H1 (cell line): ENCODE results near the gene EN2. TPM values are rescaled to one million over a fixed set of nuclear protein-coding genes. Genes with fewer than 3 reads are reported as not detected.

Experiments used
- CTCF ChIA-PET: fragments of 300-600 bp; sonication (Branson Sonifier 250); formaldehyde crosslinking; loops from one replicate; lab custom pipeline; 2021; ENCODE audit not compliant: partially characterized antibody; lab: Charles Lee
- POLR2A ChIA-PET: fragments of 300-600 bp; sonication (Branson Sonifier 250); formaldehyde crosslinking; loops from one replicate; lab custom pipeline; 2021; ENCODE audit warnings: inconsistent platforms; ENCODE audit not compliant: partially characterized antibody; lab: Charles Lee
- DNase-seq, 2 experiments: peaks; one replicate each; pipeline versions ENCODE4 v3.0.0 to v3.0.0-alpha.2; 2010 to 2022; ENCODE audit warnings: low spot score in 2 of 2, low read depth in 1 of 2, mixed read lengths in 1 of 2
- FAIRE-seq: peaks from 2 replicates; lab custom pipeline; 2011; peaks lifted over from hg19 to GRCh38; lab: Jason Lieb, UNC
- H2AFZ ChIP-seq: 2 replicates; pipeline ENCODE4 v1.8.1; 2012; ENCODE audit warnings: low read length, inconsistent platforms
- H2AK5ac ChIP-seq: 2 replicates; pipeline ENCODE4 v1.6.1; 2013; ENCODE audit warnings: low read depth, low read length
- H2BK120ac ChIP-seq: replicated peaks from 2 replicates; pipeline ENCODE3; 2013; ENCODE audit warnings: low read depth, low read length, inconsistent platforms
- H2BK12ac ChIP-seq: 2 replicates; pipeline ENCODE4 v1.6.1; 2013; ENCODE audit warnings: low read depth, low read length
- H2BK15ac ChIP-seq: 2 replicates; pipeline ENCODE4 v1.6.1; 2013; ENCODE audit warnings: low read length
- H2BK20ac ChIP-seq: 2 replicates; pipeline ENCODE4 v1.6.1; 2013; ENCODE audit warnings: low read length
- H2BK5ac ChIP-seq: 2 replicates; pipeline ENCODE4 v1.6.1; 2013; ENCODE audit warnings: low read depth, low read length
- H3K14ac ChIP-seq: 2 replicates; pipeline ENCODE4 v1.6.1; 2013; ENCODE audit warnings: inconsistent platforms; ENCODE audit not compliant: insufficient read length
- H3K18ac ChIP-seq: 2 replicates; pipeline ENCODE4 v1.6.1; 2013; ENCODE audit warnings: low read length; ENCODE audit errors: extremely low read depth
- H3K23ac ChIP-seq: 2 replicates; pipeline ENCODE4 v1.6.1; 2013; ENCODE audit warnings: inconsistent platforms; ENCODE audit not compliant: insufficient read length
- H3K23me2 ChIP-seq: 2 replicates; pipeline ENCODE4 v1.6.1; 2013; ENCODE audit warnings: low read depth, low read length
- H3K27ac ChIP-seq: 2 replicates; pipeline ENCODE4 v1.6.1; 2011; ENCODE audit warnings: low read depth, low read length, inconsistent platforms
- H3K27me3 ChIP-seq, 4 experiments: replicated peaks in 1 of 4; 1 replicate in 1 of 4; 2 replicates in 3 of 4; pipeline versions ENCODE4 v1.6.1 to v1.8.1; 2011 to 2013; ENCODE audit warnings: low read length in 3 of 4, mild to moderate bottlenecking in 3 of 4, inconsistent platforms in 2 of 4, mixed read lengths in 2 of 4, moderate library complexity in 1 of 4; ENCODE audit not compliant: control insufficient read depth in 3 of 4, insufficient read depth in 3 of 4; ENCODE audit errors: extremely low read depth in 1 of 4
- H3K36me3 ChIP-seq, 4 experiments: 2 replicates each; pipeline versions ENCODE4 v1.6.1 to v1.8.1; 2011 to 2013; ENCODE audit warnings: mild to moderate bottlenecking in 4 of 4, low read length in 3 of 4, moderate library complexity in 2 of 4, control low read depth in 1 of 4, inconsistent platforms in 1 of 4; ENCODE audit not compliant: insufficient read depth in 4 of 4, control insufficient read depth in 2 of 4
- H3K4ac ChIP-seq: replicated peaks from 2 replicates; pipeline ENCODE3; 2013; ENCODE audit warnings: low read length, low read depth, mixed read lengths, inconsistent platforms; ENCODE audit not compliant: insufficient read length
- H3K4me1 ChIP-seq, 4 experiments: replicated peaks in 1 of 4; 1 replicate in 1 of 4; 2 replicates in 3 of 4; pipeline versions ENCODE4 v1.6.1 to v1.8.1; 2011 to 2013; ENCODE audit warnings: low read length in 3 of 4, inconsistent platforms in 2 of 4, mixed read lengths in 1 of 4; ENCODE audit not compliant: insufficient read depth in 4 of 4, control insufficient read depth in 3 of 4
- H3K4me2 ChIP-seq, 2 experiments: 2 replicates each; pipeline versions ENCODE4 v1.6.1 to v1.8.1; 2011 to 2013; ENCODE audit warnings: low read depth in 2 of 2, low read length in 2 of 2, control low read depth in 1 of 2, inconsistent platforms in 1 of 2, mild to moderate bottlenecking in 1 of 2; ENCODE audit not compliant: insufficient read depth in 1 of 2
- H3K4me3 ChIP-seq, 4 experiments: fragments of 200-600, 300-600 bp in 1 of 4; sonication (generic), shearing (Covaris generic), sonication (Bioruptor Twin) in 1 of 4; 2 replicates each; pipeline versions ENCODE4 v1.5.1 to v1.8.1; 2011 to 2016; ENCODE audit warnings: low read length in 4 of 4, low read depth in 3 of 4, control low read depth in 2 of 4, inconsistent platforms in 2 of 4, mild to moderate bottlenecking in 2 of 4, mixed read lengths in 1 of 4, moderate library complexity in 1 of 4; ENCODE audit not compliant: insufficient read depth in 2 of 4; ENCODE audit errors: extremely low read depth in 1 of 4
- H3K56ac ChIP-seq: replicated peaks from 2 replicates; pipeline ENCODE3; 2013; ENCODE audit warnings: low read depth, mild to moderate bottlenecking, mixed read lengths, low read length, inconsistent platforms; ENCODE audit not compliant: insufficient read length
- H3K79me1 ChIP-seq: 2 replicates; pipeline ENCODE4 v1.6.1; 2013; ENCODE audit warnings: low read depth, low read length, control low read depth
- H3K79me2 ChIP-seq, 2 experiments: 2 replicates each; pipeline versions ENCODE4 v1.6.1 to v1.8.1; 2012 to 2013; ENCODE audit warnings: low read length in 2 of 2, mild to moderate bottlenecking in 2 of 2, inconsistent platforms in 1 of 2; ENCODE audit not compliant: insufficient read depth in 2 of 2, control insufficient read depth in 1 of 2
- H3K9ac ChIP-seq, 4 experiments: replicated peaks in 1 of 4; 1 replicate in 1 of 4; 2 replicates in 3 of 4; pipeline versions ENCODE4 v1.6.1 to v1.8.1; 2011 to 2013; ENCODE audit warnings: low read depth in 3 of 4, low read length in 3 of 4, control low read depth in 2 of 4, mild to moderate bottlenecking in 2 of 4, moderate library complexity in 2 of 4, inconsistent platforms in 1 of 4; ENCODE audit errors: extremely low read depth in 1 of 4
- H3K9me3 ChIP-seq, 2 experiments: 2 replicates each; pipeline versions ENCODE4 v1.6.1 to v1.8.1; 2012 to 2013; ENCODE audit warnings: mild to moderate bottlenecking in 2 of 2, moderate library complexity in 2 of 2, control low read depth in 1 of 2, inconsistent platforms in 1 of 2, low read depth in 1 of 2, low read length in 1 of 2, mixed read lengths in 1 of 2; ENCODE audit not compliant: insufficient read depth in 2 of 2
- H4K20me1 ChIP-seq, 2 experiments: replicated peaks in 1 of 2; 2 replicates each; pipeline versions ENCODE3 to v1.8.1; 2011 to 2013; ENCODE audit warnings: inconsistent platforms in 2 of 2, low read length in 2 of 2, mild to moderate bottlenecking in 1 of 2; ENCODE audit not compliant: insufficient read depth in 2 of 2, control insufficient read depth in 1 of 2
- H4K5ac ChIP-seq: 2 replicates; pipeline ENCODE4 v1.6.1; 2013; ENCODE audit warnings: low read length, low read depth, mixed read lengths, inconsistent platforms; ENCODE audit not compliant: insufficient read length
- H4K8ac ChIP-seq: 2 replicates; pipeline ENCODE4 v1.8.0; 2013; ENCODE audit warnings: mild to moderate bottlenecking, moderate library complexity, low read length, inconsistent platforms; ENCODE audit not compliant: insufficient read depth; ENCODE audit errors: extremely low read depth
- H4K91ac ChIP-seq: replicated peaks from 2 replicates; pipeline ENCODE3; 2013; ENCODE audit warnings: low read length, mixed read lengths, inconsistent platforms; ENCODE audit not compliant: insufficient read length
- CHD2 ChIP-seq: IDR thresholded peaks from 2 replicates; pipeline ENCODE4 v1.6.1; 2012; ENCODE audit warnings: low read length, improper control_type of control experiment
- EZH2 ChIP-seq: fragments of 200-600 bp; sonication (generic); IDR thresholded peaks from 2 replicates; pipeline ENCODE4 v1.7.1; 2012; ENCODE audit warnings: low read depth, mild to moderate bottlenecking, moderate library complexity, low read length, inconsistent platforms; ENCODE audit not compliant: severe bottlenecking
- FOSL1 ChIP-seq: IDR thresholded peaks from 2 replicates; pipeline ENCODE4 v1.6.1; 2011; ENCODE audit warnings: mild to moderate bottlenecking, low read depth, low read length, moderate library complexity; ENCODE audit not compliant: insufficient read depth
- RNF2 ChIP-seq: fragments of 200-900, 300-1000 bp; sonication (generic); IDR thresholded peaks from 2 replicates; pipeline ENCODE4 v1.7.1; 2016; ENCODE audit warnings: borderline replicate concordance, low read depth, mild to moderate bottlenecking, antibody characterized with exemption, low read length; ENCODE audit not compliant: poor library complexity, severe bottlenecking; ENCODE audit errors: missing control alignments
- SIN3A ChIP-seq, 2 experiments: IDR thresholded peaks in 1 of 2; conservative IDR thresholded peaks in 1 of 2; 2 replicates each; pipeline ENCODE4 v1.6.1; 2011 to 2012; ENCODE audit warnings: low read length in 2 of 2, improper control_type of control experiment in 1 of 2, low read depth in 1 of 2, mild to moderate bottlenecking in 1 of 2
- SUZ12 ChIP-seq: fragments of 200-600 bp; sonication (generic); IDR thresholded peaks from 2 replicates; pipeline ENCODE4 v1.6.1; 2012; ENCODE audit warnings: mild to moderate bottlenecking, inconsistent platforms, low read length, moderate library complexity, mixed read lengths
- WGBS, 2 experiments: shearing (Covaris generic) in 1 of 2; methylation state at CpG; one replicate each; pipeline versions ENCODE4 v1.1.6 to v1.1.7; 2013 to 2015; ENCODE audit warnings: low lambda C conversion rate in 2 of 2, mixed read lengths in 2 of 2, inconsistent platforms in 1 of 2, low coverage in 1 of 2, missing lambda C conversion rate in 1 of 2; ENCODE audit not compliant: insufficient replicate concordance in 2 of 2, insufficient coverage in 1 of 2, insufficient read length in 1 of 2; ENCODE audit errors: extremely low coverage in 1 of 2, missing lambda C conversion rate in 1 of 2; 5-methylcytosine and 5-hydroxymethylcytosine counted together
- polyA plus RNA-seq, 7 experiments: library from polyadenylated mRNA; depleted of rRNA in 3 of 7; stranded (reverse) in 5 of 7; unstranded in 2 of 7; fragments of >200 nt in 5 of 7; fragments of 200-250 nt in 2 of 7; gene quantifications; 1 replicate in 5 of 7; 2 replicates in 1 of 7; 4 replicates in 1 of 7; pipeline versions ENCODE4 v1.2.1 to v1.2.3, GENCODE V29; 2011 to 2013; ENCODE audit warnings: missing spikeins in 2 of 7, mixed read lengths in 2 of 7
- total RNA-seq: library from RNA; stranded (reverse); fragmentation: NEBNext Ultra II Directional; extraction: Animal tissue kit (Norgen Biotek cat#: 25700); gene quantifications from 2 replicates; pipeline ENCODE4 v1.2.1, GENCODE V29; 2021

EN2 gene
- total and polyA plus RNA-seq, 2 of the 8 experiments (the other 6 are each of a cell fraction or from before 2014, with no cell fraction given), result not detected

DNA sequence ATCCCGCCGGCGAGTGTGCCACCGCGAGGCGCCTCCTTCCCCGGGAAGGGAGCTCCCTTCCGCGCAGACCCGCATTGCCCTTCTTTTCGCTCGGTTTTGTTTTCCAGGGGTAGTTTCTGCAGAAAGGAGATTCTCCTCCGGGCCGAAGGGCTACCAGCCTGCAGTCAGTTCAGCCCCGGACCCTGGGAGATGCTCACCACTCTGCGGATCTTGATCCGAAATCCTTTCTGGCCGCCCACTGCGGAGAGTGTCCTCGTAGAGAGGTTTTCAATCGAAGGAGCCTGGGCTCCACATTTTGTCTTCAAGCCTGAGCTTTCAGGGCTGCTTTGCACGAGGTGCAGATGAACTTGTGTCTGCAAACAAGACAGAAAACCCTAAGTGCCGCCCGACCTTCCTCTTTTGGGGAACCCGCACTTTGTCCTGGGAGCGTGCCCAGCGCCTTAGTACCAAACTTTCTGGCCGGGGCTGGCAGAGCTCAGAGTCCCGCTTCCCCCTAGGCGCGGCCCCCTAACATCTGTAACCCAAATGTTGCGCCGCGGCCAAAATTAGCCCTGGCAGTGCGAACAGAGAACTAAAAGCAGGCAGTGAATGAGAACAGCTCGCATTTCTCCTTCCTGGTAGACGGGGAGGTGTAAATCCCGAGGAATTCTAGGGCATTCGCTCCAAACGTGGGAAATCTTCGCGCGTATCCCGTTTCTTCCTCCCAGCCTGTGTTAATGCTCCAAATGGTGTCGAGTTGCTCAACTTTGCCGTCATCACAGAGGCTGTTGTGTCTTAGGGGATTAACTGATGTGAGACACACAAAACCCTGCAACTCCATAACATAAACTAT is 6.7 kb upstream of the EN2 start:
- peak in 1 of 2 experiments; percentile 61 for DNase-seq
- Histone ChIP-seq H3K27ac (no peak overlapping the region), H2BK120ac (no peak overlapping the region), H3K56ac (no peak overlapping the region), H3K14ac (no peak overlapping the region), H3K4me2 (peak overlapping the region in 1 of 2 experiments; percentile 60; a peak in 1 of 4 replicates), H3K23me2 (peaks cover 2% of the 10 kb centered on the region; the same call in 1 of the 2 replicates), H3K4me1 (peaks cover 0 to 21% (median 15%) of the 10 kb centered on the region in 4 experiments; a peak in 6 of 7 replicates), H3K27me3 (peaks cover 95 to 99% (median 97%) of the 10 kb centered on the region in 4 experiments), H2BK5ac (no peak overlapping the region), H3K23ac (no peak overlapping the region), H2BK20ac (no peak overlapping the region), H3K4ac (no peak overlapping the region), H3K4me3 (no peak overlapping the region), H4K8ac (0 out of 2 replicates have a peak overlapping the region, but pooled peaks have one; percentile 22), H4K5ac (no peak overlapping the region), H3K18ac (no peak overlapping the region), H3K9ac (no peak overlapping the region), H3K9me3 (no peaks in the 10 kb centered on the region; a peak in 1 of 4 replicates), H2BK12ac (peak overlapping the region; percentile 68), H3K36me3 (no peaks in the 10 kb centered on the region; a peak in 1 of 8 replicates)
- ChIA-PET CTCF (interaction anchor here (0.9 to 7.1 kb wide), 10 partner anchors 9 to 79 kb away, joined by 3 to 81 read pairs (median 5); no protein-coding TSS in a partner anchor), POLR2A (interaction anchor here (0.6 to 2.7 kb wide), 4 partner anchors 7 to 20 kb away, joined by 3 to 9 read pairs (median 5); no protein-coding TSS in a partner anchor)
- WGBS, 2 experiments, result 7% methylated on average over 41 of the region's 46 CpGs; no CpG with 5 or more reads in 1 of the 2 experiments
- TF ChIP-seq EZH2, result peak; percentile 99
- TF ChIP-seq RNF2, result peak; percentile 97
- TF ChIP-seq CHD2, result no peak
- TF ChIP-seq SIN3A (conservative IDR thresholded peaks at IDR 0.05 in 1 of 2, IDR thresholded peaks at IDR 0.05 in 1 of 2; ENCODE audit: low read depth in 1 of 2, low read length in 2 of 2), result no peak
- TF ChIP-seq SUZ12, result peak; percentile 100
- TF ChIP-seq FOSL1, result no peak
- TF ChIP-seq, all 59 proteins: peak for 3
- Histone ChIP-seq H2AK5ac (no peak overlapping the region), H2AFZ (no peak overlapping the region), H2BK15ac (no peak overlapping the region; the same call in 1 of the 2 replicates), H3K79me1 (no peaks in the 10 kb centered on the region; the same call in 1 of the 2 replicates), H4K91ac (no peak overlapping the region), H3K79me2 (no peaks in the 10 kb centered on the region), H4K20me1 (peaks cover 31 to 38% of the 10 kb centered on the region in 2 experiments)
- no peak for FAIRE-seq
